GM04504 (cell line): ENCODE data around the gene TCEAL4.
A peak's percentile ranks its signal among the peaks of the same experiment; 100 is the strongest.

ENCODE experiments used
- DNase-seq: peaks from one replicate; pipeline ENCODE4 v3.0.0-alpha.2; 2012; ENCODE audit warnings: low read depth

Gene TCEAL4

DNA sequence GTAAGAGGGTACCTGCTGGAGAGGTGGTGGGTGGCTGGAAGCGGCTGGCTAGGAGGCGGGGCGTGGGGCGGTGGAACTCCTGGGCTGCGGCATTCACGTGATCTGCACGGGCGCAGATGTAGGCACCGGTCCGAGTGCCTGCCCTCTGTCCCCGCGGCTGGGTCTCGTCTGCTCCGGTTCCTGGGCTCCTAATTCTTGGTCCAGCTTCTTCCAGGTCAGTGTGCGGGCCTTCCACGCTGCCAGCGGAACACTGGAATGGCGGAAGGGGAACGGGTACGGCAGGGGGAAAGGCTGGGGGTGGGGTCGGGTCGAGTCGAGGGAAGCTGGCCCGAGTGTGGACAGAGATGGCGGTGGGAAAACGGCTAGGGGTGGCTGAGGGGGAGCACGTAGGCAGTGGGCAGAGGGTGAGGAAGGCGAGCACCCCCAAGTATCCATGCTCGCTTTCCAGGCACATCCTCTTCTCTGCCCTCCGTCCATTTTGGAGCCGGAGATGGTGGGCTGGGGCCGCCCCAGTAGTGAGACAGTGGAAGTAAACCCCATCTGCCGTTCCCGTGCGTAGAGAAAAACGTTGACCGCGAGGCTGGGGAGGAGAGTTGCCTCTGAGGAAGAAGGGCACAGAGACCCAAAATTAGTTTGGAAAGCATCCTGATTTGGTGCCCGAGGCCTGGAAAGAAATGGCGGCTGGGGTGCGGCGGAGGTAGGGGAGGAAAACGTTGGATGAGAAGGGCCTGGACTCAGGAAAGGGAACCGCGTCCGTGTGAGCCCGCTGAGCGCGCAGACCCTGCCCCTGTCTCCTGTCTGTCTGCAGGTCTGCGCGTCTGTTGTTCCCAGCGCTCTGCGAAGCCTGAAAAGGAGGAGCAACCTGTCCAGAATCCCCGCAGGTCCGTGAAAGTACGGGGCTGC lies at the start of gene TCEAL4:
Gene TCEAL4 (plus strand): TSS at position 105 of the 903 bp plus-strand sequence. CDS start 1,161 bp downstream, outside the sequence.
- no peak for DNase-seq

DNA sequence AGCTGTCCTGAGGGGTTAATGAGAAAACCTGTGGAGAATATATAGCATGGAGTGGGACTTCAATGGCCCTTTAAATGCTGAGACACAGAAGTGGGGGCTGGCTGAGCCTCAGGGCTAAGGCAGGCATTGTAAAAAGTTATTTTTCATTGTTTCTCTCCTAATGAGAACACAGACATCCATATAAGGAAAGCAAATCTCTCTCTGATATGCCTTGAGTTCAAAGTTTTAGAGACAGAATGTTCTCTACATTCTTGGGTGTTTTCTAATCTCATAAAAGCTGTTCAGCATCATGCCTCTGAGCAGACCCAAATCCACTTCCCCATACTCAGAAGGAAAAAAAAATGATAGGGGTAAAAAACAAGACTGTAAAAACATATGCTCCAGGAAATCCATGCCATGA lies 49.2 kb upstream of the TCEAL4 start:
- no peak for DNase-seq

DNA sequence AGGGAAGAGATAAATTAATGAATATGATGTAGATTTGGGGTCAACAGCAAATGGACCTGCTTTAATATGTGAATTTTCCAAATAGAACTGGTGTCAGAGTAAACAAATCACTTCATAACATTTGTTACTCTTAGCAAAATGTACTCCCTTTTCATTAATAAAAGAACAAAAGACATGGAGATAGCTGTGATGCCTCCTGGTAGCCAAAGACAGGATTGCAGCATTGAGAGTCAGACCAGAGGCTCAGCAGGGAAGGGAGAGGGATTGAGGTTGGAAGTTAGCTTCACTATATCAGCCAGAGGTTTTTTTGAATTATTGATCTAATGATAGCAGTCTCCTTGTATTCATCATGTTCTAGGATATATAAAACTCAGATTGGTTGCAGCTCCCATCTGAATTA lies 48.6 kb upstream of the TCEAL4 start:
- DNase-seq, result no peak

DNA sequence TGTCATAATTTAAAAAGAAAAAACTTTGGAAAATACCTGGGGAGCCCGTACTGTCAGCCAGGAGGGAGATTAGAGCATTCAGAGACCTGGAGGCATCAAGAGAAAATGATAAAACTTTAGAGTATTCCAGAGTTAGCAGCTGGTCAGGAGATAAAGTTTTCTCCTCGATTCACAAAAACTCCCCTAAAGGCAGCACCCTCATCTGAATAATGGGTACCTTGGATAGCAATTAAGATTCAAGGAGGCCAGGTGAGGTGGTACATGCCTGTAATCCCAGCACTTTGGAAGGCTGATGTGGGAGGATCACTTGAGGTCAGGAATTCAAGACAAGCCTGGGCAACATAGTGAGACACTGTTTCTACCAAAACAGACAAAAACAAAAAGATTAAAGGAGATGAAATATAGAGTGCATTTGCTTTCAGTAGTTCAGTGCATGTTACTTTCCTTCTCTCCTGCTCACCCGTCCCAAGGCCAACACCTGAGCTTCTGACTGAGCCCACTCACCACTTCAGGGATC lies 47.4 kb upstream of the TCEAL4 start:
- no peak for DNase-seq

DNA sequence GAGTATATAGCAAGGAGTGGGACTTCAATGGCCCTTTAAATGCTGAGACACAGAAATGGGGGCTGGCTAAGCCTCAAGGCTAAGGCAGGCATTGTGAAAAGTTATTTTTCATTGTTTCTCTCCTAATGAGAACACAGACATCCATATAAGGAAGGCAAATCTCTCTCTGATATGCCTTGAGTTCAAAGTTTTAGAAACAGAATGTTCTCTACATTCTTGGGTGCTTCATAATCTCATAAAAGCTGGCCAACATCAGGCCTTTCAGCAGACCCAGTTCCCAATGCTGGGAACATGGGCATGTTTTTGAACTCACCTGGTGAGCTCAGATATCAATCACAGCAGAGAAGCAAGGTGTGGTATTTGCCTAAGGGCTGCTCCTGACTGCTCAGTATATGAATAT lies 46.6 kb upstream of the TCEAL4 start:
- no peak for DNase-seq

DNA sequence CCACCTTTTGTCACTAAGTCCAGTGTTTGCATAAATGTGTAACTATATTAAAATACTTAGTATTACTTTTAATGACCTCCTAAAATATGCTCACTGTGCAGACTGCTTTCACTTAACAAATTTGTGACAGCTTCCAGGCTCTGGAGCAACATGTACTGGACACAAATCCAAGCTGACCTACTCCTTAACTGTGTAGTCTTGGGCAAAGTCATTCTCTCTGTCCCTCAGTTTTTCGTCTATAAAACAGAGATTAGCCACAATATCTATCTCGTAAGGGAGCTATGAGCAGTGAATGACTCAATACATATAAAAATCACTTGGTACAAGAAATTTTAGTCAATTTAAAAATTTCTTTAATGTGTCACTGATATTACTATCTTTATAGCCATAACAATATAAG lies 45.6 kb upstream of the TCEAL4 start:
- DNase-seq, result no peak

DNA sequence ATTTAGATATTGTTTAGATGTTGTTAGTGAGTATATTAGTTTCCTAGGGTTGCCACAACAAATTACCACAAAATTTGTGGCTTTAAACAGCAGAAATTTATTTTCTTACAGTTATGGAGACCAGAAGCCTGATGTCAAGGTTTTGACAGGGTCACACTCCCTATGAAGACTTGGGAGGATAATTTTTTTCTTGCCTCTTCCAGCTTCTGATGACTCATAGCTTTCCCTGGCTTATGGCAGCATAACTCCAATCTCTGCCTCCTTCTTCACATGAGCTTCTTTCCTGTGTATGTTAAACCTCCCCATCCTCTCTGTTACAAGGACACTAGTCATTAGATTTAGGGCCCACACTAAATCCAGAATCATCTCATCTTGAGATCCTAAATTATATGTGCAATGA lies 45.2 kb upstream of the TCEAL4 start:
- DNase-seq, result no peak

DNA sequence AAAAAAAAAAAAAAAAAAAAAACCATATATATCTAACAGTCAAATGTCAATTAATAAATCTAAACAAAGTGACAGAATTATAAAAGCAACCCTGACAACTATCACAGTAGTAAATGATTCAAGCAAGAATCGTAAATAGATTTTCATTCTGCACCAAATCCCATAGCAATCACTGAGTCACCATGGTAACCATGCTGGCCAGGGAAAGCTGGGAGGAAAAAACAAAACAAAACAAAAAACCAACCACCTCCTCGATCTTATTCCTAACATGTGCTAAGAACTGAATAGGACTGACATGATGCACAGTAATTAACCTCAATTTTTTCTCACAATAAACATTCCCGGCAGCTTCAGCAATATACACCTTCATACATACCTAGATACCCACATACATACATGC lies 35.4 kb upstream of the TCEAL4 start:
- DNase-seq, result no peak

DNA sequence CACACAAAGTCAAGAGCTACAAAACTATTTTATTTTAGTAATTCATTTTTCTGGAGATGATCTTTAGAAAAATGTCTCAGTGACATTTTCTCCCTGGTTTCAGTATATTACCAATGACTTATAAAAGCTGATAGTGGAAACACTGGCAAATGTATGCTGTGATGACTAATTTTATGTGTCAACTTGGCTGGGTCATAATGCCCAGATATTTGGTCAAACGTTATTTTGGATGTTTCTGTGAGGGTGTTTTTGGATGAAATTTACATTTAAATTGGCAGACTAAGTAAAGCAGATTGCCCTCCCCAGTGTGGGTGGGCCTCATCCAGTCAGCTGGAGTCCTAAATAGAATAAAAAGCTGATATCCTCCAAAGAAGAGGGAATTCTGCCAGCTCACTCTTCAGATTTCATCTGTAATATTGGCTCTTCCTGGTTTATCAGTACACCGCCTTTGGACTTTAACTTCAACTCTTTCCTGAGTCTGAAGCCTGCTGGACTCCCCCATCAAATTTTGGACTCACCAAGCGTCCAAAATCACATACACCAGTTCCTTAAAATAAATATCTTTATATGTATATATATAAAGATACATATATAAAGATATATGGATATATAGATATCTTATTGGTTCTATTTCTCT lies 34.8 kb upstream of the TCEAL4 start:
- no peak for DNase-seq

DNA sequence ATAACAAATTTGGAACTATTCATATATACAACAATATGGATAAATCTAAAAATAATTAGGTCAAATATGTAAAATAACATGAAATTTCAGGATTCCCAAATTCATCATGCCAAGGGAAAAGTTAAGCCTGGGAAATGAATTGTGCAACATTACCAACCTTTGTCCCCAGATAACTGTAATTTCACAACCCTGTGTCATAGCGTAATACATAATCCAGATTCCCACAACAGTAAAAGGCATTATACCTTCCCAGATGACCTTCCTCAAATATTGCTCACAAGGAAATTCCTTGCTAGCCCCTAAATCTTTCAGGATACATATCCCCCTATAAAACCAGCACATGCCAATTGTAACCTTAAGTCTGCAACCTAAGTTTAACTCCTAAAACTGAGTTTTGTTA lies 33.1 kb upstream of the TCEAL4 start:
- no peak for DNase-seq

DNA sequence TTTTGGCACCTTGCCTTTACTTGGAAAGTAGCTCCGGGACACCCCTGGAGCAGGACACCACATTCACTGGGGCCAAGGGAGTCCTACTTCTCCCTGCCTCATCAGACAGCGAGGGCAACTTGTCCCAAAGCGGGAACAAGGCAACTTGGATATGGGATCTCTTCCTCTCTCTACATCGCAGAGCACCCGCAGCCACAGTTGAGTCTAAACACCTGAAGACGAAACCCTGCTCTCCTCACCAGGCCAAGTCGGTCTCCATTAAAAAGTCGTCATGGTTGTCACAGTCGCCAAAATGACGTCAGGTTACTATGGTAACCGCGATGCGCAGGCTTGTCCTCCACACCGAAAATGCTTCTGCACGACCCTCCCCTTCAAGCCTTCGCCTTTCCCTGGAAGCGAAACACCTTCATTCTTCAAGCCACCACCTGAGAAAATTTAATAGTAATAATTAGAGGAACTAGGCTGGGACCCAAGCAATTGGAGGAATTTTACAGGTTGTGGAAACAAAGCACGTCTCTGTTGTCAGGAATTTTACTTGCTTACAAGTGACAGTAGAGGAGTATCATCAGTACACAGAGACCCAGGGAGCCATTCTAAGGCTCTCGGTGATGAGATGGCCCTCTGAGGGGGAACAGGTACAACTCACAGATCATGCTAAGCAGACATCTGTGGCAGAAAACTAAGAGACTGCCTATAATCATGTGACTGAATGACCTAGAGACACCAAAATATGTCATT lies 30.5 kb upstream of the TCEAL4 start:
- DNase-seq, result no peak

DNA sequence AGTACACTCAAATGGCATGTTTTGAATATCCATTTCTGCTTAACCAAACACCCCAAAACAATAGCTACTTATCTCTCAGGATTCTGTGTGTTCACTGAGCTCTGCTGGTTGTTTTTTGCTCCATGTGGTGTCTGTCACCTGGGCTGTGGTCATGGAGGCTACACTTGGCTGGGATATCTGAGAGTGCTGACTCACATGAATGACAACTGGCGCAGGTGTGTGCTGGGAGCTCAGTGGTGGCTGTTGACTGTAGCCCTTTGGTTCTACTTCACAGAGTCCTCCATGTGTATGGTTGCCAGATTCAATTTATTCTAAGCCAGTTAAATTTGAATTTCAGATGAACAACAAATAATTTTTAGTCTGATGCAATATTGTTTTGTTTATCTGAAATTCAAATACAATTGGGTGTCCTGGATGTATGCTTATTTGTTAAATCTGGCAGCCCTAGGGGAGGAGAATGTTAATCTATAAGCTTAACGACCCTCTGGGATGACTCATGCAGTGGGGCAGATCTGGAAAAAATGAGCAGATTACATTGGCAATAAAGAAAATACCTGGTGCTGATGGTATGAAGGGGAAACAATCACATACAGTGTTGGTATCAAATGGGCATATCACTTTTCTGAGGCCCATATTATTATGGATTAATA lies 28.2 kb upstream of the TCEAL4 start:
- no peak for DNase-seq

DNA sequence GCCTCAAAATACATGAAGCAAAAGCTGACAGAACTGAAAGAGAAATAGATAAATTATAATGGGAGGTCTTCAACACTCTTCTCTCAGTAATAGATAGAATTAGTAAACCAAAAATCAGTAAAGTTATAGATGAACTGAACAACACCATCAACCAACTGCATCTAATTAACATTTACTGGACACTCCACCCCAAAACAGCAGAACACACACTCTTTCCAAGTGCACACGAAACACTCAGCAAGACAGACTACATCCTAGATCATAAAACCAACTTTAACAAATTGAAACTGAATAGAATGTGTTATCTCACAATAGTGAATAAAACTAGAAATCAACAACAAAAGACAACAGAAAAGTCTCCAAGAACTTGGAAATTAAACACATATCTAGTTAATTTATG lies 25.1 kb upstream of the TCEAL4 start:
- DNase-seq, result no peak

DNA sequence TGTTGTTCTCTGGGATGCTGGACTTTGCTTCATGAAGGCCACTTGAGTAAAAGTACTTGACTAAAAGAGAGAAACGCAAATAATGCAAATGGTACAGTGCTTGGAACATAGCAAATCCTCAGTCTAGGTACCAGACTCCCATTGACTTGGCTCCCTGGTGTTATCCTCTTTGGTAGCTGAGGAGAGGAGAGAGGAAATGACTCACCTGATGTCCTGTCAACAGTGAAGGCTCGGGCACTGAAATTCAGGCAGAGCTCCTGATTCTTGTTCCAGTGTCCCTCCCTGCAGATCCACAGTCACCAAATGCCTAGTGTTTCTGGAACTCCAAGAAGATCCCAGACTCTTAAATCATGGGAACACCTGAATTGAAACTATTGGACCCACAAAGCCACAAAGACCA lies 22.5 kb upstream of the TCEAL4 start:
- no peak for DNase-seq

DNA sequence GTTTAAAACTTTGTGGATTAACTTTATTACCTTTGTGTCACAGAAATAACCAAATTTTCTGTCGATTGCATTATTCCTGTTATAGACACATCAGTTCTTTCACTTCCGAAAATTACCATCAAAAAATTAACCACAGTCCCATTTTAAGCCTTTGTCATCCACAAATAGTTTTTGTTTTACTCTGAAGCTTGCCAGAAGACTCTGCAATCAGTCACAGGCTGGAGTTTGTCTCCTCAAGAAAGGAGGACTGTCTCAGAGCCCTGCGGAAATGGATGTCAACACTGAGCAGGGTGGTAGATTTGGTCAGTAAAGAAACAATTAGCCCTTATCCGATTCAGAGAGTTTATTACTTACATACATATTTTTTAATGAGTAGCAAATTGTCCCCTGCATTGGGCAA lies 20.1 kb upstream of the TCEAL4 start:
- no peak for DNase-seq

DNA sequence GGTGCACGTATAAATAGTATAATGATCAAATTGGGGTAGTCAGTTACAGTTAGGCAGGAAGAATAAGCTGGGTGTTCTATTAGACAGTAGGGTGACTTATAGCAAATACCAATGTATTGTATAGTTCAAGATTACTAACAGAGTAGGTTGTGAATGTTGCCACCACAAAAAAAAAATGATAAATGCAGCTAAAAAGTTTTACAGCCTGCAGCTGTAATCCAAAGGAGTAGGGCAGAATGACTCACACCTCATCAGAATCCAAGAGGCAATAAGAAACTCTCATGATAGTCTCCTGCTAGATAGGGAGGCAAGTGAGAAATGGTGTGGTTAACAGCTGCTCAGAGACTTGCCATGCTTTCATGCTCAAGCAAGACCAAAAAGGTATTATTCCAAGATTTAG lies 19.6 kb upstream of the TCEAL4 start:
- DNase-seq, result peak; percentile 42

DNA sequence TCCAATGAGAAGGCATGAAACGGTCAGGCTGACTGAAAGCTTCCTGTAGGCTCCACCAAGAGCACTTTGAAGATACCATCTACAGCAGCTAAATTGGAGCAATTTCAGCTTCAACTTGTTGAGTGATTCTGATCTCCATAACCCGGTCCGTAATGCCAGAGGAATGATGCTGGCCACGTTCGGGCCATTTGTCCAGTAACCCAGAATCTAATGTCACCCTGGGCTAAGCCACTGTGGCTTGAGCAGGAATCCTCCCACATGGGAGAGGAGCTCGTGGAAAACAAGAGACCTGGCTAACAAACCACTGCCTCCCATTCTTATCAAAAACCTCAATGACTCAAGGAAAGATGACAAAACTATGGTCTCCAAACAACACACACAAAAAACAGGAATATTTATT lies 14.2 kb upstream of the TCEAL4 start:
- DNase-seq, result no peak

DNA sequence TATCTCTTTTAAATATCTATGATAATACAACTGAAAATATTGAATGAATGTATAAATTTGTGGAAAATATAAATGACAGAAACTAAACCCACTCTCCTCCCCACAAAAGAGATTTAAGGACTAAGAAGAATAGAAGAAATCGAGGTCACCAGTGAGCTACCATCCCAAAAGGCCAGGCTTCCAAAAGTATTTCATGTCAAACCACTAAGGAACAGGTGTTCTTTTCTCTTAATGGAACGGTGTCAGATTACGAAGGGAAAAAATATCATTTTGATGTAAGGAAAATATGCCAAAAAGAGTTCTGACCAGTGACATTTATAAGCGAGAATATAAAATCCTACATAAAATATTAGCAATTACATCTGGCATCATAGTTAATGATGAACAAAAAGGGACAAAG lies 13.6 kb upstream of the TCEAL4 start:
- no peak for DNase-seq

DNA sequence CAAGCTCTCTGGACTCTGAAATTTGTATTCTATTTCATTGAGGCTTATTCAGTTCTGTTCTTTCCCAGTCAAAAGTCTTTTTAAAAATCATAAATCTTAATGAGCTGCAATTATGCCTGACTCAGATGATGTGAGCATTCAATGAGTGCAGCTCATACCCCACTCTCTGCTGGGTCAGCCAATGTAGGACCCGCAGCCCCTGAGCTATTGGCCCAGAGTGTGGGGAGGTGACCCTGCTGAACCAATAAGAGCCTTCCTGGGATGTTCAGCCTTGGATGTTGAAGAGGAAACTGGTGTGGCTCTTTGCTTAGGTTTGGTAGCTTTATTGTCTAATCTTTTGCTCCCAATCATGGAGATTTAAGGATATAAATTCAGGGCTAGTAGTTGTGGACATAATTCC lies 12.1 kb upstream of the TCEAL4 start:
- DNase-seq, result no peak

DNA sequence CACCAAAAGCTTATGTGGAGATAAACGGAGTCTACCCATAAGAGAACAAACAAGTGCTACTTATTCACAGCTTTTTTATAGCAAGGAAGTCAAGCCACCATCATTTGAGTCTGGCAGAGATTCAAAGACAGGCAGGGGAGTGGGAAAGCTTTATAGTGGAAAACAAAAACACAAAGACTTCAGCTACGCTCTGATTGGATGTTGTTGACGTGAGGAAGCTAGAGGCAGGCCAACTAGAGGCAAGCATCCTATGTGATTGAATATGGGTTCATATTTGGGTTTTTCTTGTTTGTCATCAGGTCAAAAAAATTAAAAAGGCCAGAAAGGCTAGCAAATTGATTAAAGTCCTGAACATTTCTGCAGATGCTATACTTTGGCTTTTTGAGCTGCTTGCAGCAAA lies 719 bp upstream of the TCEAL4 start:
- DNase-seq, result no peak

DNA sequence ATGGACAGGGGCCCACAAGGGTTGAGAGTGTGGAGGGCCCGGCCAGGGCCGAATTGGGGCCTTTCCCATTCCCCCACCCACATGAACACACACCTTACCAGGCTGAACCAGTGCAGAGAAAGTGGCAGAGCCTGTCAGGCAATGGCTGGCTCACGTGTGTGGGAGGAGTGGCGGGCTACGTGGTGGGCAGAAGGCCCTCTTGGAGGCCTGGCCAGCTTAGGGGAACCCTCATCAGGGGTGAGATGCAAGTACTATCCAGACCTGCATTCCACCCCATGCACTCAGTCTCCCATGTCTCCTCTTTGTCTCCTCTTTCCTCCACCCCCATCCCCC lies 965 bp downstream of the TCEAL4 start:
- DNase-seq, result no peak

DNA sequence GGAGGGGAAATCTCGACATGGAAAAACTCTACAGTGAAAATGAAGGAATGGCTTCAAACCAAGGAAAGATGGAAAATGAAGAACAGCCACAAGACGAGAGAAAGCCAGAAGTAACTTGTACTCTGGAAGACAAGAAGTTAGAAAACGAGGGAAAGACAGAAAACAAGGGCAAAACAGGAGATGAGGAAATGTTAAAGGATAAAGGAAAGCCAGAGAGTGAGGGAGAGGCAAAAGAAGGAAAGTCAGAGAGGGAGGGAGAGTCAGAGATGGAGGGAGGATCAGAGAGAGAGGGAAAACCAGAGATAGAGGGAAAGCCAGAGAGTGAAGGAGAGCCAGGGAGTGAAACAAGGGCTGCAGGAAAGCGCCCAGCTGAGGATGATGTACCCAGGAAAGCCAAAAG lies 1.3 kb downstream of the TCEAL4 start:
- DNase-seq, result no peak
